Testis (tissue), 3 donors: ENCODE data around the gene LRP1B. TPM values are rescaled to one million over a fixed set of nuclear protein-coding genes. Genes with fewer than 3 reads are reported as not detected.
"Not testable (repeated sequence)": the region's sequence is repeated elsewhere in the genome, so short reads cannot be mapped to it uniquely, and the experiment has no call there.

Experiments
- DNase-seq: peaks from one replicate; pipeline ENCODE4 v3.0.0-alpha.2; 2019
- H3K27ac ChIP-seq, 2 donors: fragments of 200-600 bp; sonication (generic); one replicate each; pipeline ENCODE4 v1.5.1; 2019
- H3K27me3 ChIP-seq: fragments of 200-600 bp; sonication (generic); one replicate; pipeline ENCODE4 v1.5.1; 2019
- H3K36me3 ChIP-seq: fragments of 200-600 bp; sonication (generic); one replicate; pipeline ENCODE4 v1.5.1; 2017; ENCODE audit warnings: low read depth; ENCODE audit errors: missing control alignments
- H3K4me1 ChIP-seq: fragments of 200-600 bp; sonication (generic); one replicate; pipeline ENCODE4 v1.5.1; 2019
- H3K4me3 ChIP-seq, 2 donors: fragments of 200-600 bp; sonication (generic); one replicate each; pipeline ENCODE4 v1.5.1; 2017 to 2019
- H3K9me3 ChIP-seq: fragments of 200-600 bp; sonication (generic); one replicate; pipeline ENCODE4 v1.5.1; 2017
- CTCF ChIP-seq, 3 experiments: fragments of 450-650 bp in 2 of 3; fragments of 200-600 bp in 1 of 3; sonication (generic) in 1 of 3; IDR thresholded peaks; one replicate each; pipeline ENCODE4 v1.5.1; 2016 to 2019; ENCODE audit warnings: antibody characterized with exemption in 3 of 3, mild to moderate bottlenecking in 2 of 3, moderate library complexity in 1 of 3
- POLR2A ChIP-seq: fragments of 450-650 bp; IDR thresholded peaks from one replicate; pipeline ENCODE4 v1.6.1; 2017; ENCODE audit warnings: antibody characterized with exemption, mild to moderate bottlenecking, moderate library complexity
- WGBS, 2 donors: methylation state at CpG; one replicate each; pipeline ENCODE4 v1.1.5; 2018; 5-methylcytosine and 5-hydroxymethylcytosine counted together
- intact Hi-C: fragments of 100-400 bp; cut with DNase I; formaldehyde crosslinking; loops from one replicate; pipeline ENCODE4 v1.15.1; 2023; ENCODE audit warnings: low total_unique reads
- polyA plus RNA-seq: library from polyadenylated mRNA; stranded (reverse); fragments of 350-450 nt; fragmentation: Illumina TruSeq; extraction: RNeasy Lipid Tissue Mini Kit (QIAGEN cat#74804); gene quantifications from one replicate; pipeline ENCODE4 v1.2.3, GENCODE V29; 2014; ENCODE audit warnings: low read depth, low replicate concordance; ENCODE audit not compliant: insufficient read depth
- total RNA-seq, 2 donors: library from RNA; depleted of rRNA; stranded (reverse); fragments of >200 nt; gene quantifications; one replicate each; pipeline ENCODE4 v1.2.3, GENCODE V29; 2016

The LRP1B gene
- total and polyA plus RNA-seq, 3 donors from 2014 or later = 0.79 to 1.9 (median 0.84) TPM

DNA sequence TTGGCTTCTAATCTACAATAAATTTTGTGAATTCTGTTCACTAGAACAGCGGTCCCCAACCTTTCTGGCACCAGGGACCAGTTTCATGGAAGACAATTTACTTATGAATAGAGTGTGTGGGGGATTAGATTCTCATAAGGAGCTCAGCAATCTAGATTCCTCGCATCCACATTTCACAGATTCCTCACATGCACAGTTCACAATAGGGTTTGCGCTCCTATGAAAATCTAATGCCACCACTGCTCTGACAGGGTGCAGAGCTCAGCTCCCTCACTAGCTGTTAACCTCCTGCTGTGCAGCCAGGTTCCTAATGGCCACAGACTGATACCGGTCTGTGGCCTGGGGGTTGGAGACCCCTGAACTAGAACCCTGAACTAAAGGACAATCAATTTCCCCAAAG is 1782.0 kb downstream of the LRP1B start:
- no peak for DNase-seq

GRCh38 chr2:140344838-140345237 is 1786.0 kb downstream of the LRP1B start:
- H3K27ac ChIP-seq = no peak overlapping the region
- no peaks in the 10 kb centered on the region for H3K27me3 ChIP-seq
- TF ChIP-seq POLR2A (no peak), CTCF (IDR thresholded peaks at IDR 0.05) (no peak)
- no peaks in the 10 kb centered on the region for H3K36me3 ChIP-seq
- DNase-seq = no peak
- no peaks in the 10 kb centered on the region for H3K4me1 ChIP-seq
- no peak overlapping the region for H3K4me3 ChIP-seq
- no peaks in the 10 kb centered on the region for H3K9me3 ChIP-seq
- intact Hi-C loops = no loop called here
- 65 to 74% methylated on average over 1 of the region's 1 CpG for WGBS, 2 donors

More for the DNA sequence above, 1782.0 kb downstream of the LRP1B start:
- H3K4me1 ChIP-seq = no peaks in the 10 kb centered on the region
- intact Hi-C loops = no loop called here
- TF ChIP-seq CTCF (IDR thresholded peaks at IDR 0.05) = no peak
- TF ChIP-seq POLR2A = no peak
- no peaks in the 10 kb centered on the region for H3K36me3 ChIP-seq
- H3K9me3 ChIP-seq = no peaks in the 10 kb centered on the region
- no peak overlapping the region for H3K27ac ChIP-seq
- WGBS, 2 donors = 79 to 89% methylated on average over 4 of the region's 4 CpGs
- H3K4me3 ChIP-seq = no peak overlapping the region
- no peaks in the 10 kb centered on the region for H3K27me3 ChIP-seq

DNA sequence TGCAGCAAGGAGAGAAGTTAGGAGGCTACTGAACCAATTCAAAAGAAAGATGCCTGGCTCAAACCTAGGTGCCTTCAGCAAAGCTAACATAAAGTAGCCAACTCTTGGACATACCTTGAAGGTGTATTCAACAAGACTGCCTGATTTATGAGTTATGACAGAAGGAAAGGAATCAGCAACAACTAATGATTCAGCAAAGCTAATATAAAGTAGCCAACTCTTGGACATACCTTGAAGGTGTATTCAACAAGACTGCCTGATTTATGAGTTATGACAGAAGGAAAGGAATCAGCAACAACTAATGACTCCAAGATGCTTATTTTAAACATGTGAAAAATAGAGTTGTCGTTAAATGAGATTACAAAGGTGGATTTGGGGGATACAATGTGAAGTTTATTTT is 1786.5 kb downstream of the LRP1B start:
- H3K9me3 ChIP-seq, H3K4me3 ChIP-seq, H3K4me1 ChIP-seq, intact Hi-C loops, H3K36me3 ChIP-seq, DNase-seq, H3K27ac ChIP-seq, H3K27me3 ChIP-seq: not testable (repeated sequence)
- 80 to 92% methylated on average over 1 of the region's 1 CpG for WGBS, 2 donors

GRCh38 chr2:140338795-140339194 is 1792.0 kb downstream of the LRP1B start:
- Histone ChIP-seq H3K9me3 (no peaks in the 10 kb centered on the region), H3K27ac (no peak overlapping the region), H3K4me1 (no peaks in the 10 kb centered on the region), H3K27me3 (no peaks in the 10 kb centered on the region), H3K4me3 (no peak overlapping the region), H3K36me3 (no peaks in the 10 kb centered on the region)
- no peak for TF ChIP-seq CTCF (IDR thresholded peaks at IDR 0.05)
- no peak for TF ChIP-seq POLR2A
- intact Hi-C loops = no loop called here
- WGBS, 2 donors = 40 to 44% methylated on average over 1 of the region's 1 CpG
- DNase-seq = no peak

DNA sequence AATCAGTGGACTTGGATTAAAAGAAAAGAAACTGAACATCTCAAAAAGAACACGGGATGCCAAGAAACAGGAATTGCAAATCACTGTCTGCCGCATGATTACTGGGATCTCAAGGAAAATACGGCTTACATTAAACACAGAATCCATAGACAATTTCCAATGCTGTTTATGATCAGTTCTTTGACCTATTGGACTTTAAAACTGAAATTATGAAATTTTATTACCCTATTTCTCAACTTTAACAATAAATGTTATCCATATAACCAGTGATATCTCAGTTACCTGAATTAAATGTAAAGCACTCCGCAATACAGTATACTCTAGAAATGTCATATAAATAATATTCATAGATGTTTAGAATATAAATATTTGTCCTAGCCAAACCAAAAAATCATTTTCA is 1793.8 kb downstream of the LRP1B start:
- no peaks in the 10 kb centered on the region for H3K27me3 ChIP-seq
- H3K4me1 ChIP-seq = no peaks in the 10 kb centered on the region
- no peak overlapping the region for H3K4me3 ChIP-seq
- H3K27ac ChIP-seq = no peak overlapping the region
- WGBS, 2 donors = 94 to 95% methylated on average over 4 of the region's 4 CpGs
- no peaks in the 10 kb centered on the region for H3K36me3 ChIP-seq
- DNase-seq = no peak
- H3K9me3 ChIP-seq = no peaks in the 10 kb centered on the region
- TF ChIP-seq POLR2A = no peak
- intact Hi-C loops = no loop called here

DNA sequence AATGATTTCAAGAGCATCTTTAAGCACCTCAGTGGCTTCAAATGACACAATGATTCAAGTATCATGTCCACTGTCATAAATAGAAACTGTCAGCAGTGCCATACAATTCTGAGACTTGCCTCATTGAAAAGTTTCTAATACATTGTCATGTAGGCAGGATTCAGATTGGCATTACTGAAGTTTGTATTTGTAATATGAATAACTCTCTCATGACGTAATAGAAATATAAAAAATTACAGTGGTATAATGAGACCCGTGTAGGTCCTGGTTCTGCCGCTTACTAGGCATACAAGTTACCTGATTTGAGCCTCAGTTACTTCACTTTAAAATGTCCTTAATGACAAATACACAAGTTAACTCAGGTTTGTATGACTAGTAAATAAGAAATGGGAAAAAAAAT is 1814.5 kb downstream of the LRP1B start:
- no peak for DNase-seq
- WGBS, 2 donors = 90 to 91% methylated on average over 3 of the region's 3 CpGs
- no peaks in the 10 kb centered on the region for H3K27me3 ChIP-seq
- H3K27ac ChIP-seq = no peak overlapping the region
- H3K36me3 ChIP-seq = no peaks in the 10 kb centered on the region
- H3K4me1 ChIP-seq = no peaks in the 10 kb centered on the region
- no peaks in the 10 kb centered on the region for H3K9me3 ChIP-seq
- no peak overlapping the region for H3K4me3 ChIP-seq
- TF ChIP-seq POLR2A (no peak), CTCF (IDR thresholded peaks at IDR 0.05) (no peak)
- intact Hi-C loops = no loop called here
